Activated naive CD8-positive, alpha-beta T cell treated with anti-CD3 and anti-CD28 coated beads, Interleukin-2, amount 10 ng/mL, durations not matched to agents 7 days and 5 days (primary cell): ENCODE measurements around the gene PRPF31. TPM values are rescaled to one million over a fixed set of nuclear protein-coding genes. Genes with fewer than 3 reads are reported as not detected.
A peak's percentile ranks its signal among the peaks of the same experiment; 100 is the strongest.
"Not testable (repeated sequence)": the region's sequence is repeated elsewhere in the genome, so short reads cannot be mapped to it uniquely, and the experiment has no call there.

Experiments used
- ATAC-seq: fragments of 150-1000 bp; cut with Tn5 transposase; one replicate; pipeline ENCODE4 v1.10.0; 2021; ENCODE audit warnings: low read depth, moderate library complexity
- POLR2A ChIA-PET: fragments of 350-600 bp; sonication (Branson Sonifier 250); formaldehyde crosslinking; loops from one replicate; lab custom pipeline; 2021; ENCODE audit warnings: antibody characterized with exemption; lab: Charles Lee
- DNase-seq: peaks from one replicate; pipeline ENCODE4 v3.0.0; 2021
- H3K27ac Mint-ChIP-seq: one replicate; pipeline ENCODE4 v1.8.0; 2022; ENCODE audit warnings: mild to moderate bottlenecking, mixed read lengths
- H3K27me3 Mint-ChIP-seq: one replicate; pipeline ENCODE4 v1.8.0; 2022; ENCODE audit warnings: mild to moderate bottlenecking, moderate library complexity, mixed read lengths
- H3K36me3 Mint-ChIP-seq: one replicate; pipeline ENCODE4 v1.8.0; 2021; ENCODE audit warnings: mild to moderate bottlenecking, mixed read lengths
- H3K4me1 Mint-ChIP-seq: one replicate; pipeline ENCODE4 v1.8.0; 2021; ENCODE audit warnings: mixed read lengths
- H3K4me3 Mint-ChIP-seq: one replicate; pipeline ENCODE4 v1.8.0; 2022; ENCODE audit warnings: mild to moderate bottlenecking, moderate library complexity, mixed read lengths
- H3K9me3 Mint-ChIP-seq: one replicate; pipeline ENCODE4 v1.8.0; 2021; ENCODE audit warnings: mixed read lengths
- total RNA-seq, 2 experiments: library from RNA; stranded (reverse); gene quantifications; one replicate each; pipeline ENCODE4 v1.2.3, GENCODE V29; 2021

PRPF31 gene
- total RNA-seq, 2 experiments from 2014 or later, result 66.3 to 69.3 TPM

DNA sequence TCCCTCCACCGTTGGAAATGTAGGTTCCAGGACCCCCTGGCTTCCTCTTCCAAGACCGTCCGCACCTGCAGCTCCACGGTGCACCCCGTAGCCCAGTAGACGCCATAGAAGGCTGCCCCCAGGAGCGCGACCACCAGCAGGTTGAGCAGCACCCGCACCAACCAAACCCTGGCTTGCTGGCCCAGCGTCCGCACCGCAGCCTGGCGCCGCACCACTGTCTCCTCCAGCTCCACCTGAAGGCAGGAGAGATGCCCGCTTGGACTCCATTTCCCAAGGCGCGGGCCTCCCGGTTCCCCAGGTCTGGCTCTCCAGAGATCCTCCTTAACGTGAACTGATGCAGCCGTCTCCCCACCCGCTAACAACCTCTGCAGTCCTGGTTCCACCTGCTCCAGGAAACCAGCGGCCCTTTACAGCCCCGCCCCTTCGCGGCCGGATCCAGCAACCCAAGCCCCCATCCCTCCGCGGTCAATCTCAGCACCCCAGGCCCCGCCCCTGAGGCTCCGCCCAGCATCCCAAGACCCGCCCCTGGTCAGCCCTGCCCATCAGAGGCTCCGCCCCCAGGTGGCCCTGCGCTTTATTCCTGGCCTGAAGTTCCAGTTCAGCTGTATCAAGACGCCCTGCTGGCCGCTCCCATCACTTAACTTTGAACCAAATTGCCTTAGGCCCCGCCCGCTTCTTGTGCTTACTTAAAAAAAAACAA is 49.0 kb downstream of the PRPF31 start:
- POLR2A ChIA-PET, result interaction anchor here (0.6 to 3.3 kb wide), 5 partner anchors 9 to 50 kb away, joined by 3 to 13 read pairs (median 4); partner anchors contain the start of genes CNOT3, MBOAT7 and RPS9
- Mint-ChIP-seq H3K4me3 (peak overlapping the region; percentile 76), H3K4me1 (peaks cover 22% of the 10 kb centered on the region), H3K27me3 (no peaks in the 10 kb centered on the region), H3K9me3 (no peaks in the 10 kb centered on the region), H3K36me3 (peaks cover 3% of the 10 kb centered on the region), H3K27ac (peak overlapping the region; percentile 66)
- DNase-seq (peak; percentile 81), ATAC-seq (no peak)

- H3K27ac Mint-ChIP-seq, result no peak overlapping the region
These were observed 49.7 kb downstream of the PRPF31 start for GRCh38 chr19:54165222-54165621.

DNA sequence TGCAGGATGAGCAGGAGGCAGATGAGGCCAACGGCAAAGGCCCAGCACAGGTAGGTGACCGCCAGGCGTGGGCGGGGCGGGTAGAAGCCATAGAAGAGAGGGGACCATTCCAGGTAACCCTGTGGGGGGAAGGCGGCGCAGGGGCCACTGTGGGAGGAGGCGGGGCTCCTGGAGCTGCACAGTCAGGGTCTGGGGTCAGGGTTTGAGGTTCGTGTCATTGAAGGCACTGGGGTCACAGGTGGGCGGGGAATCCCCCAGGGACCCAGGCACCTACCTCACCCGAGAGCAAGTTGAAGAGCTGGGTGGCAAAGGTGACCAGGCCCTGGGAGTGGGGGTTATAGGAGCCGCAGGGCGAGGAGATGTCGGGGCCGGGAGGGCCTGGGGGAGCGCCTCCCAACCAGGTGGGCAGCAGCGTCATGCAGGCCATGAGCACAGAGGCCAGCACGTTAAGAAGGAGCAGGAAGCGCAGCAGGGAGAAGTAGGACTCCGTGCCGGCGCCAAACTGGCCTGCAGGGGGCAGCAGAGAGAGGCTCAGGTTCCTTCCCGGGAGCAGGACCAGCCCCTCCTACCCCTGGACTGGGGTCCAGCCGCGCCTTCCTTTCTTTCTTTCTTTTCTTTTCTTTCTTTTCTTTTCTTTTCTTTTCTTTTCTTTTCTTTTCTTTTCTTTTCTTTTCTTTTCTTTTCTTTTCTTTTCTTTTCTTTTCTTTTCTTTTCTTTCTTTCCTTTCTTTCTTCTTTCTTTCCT is 52.8 kb downstream of the PRPF31 start:
- Mint-ChIP-seq H3K27me3 (no peaks in the 10 kb centered on the region), H3K27ac (no peak overlapping the region), H3K4me3 (no peak overlapping the region), H3K9me3 (no peaks in the 10 kb centered on the region), H3K4me1 (peaks cover 8% of the 10 kb centered on the region), H3K36me3 (no peaks in the 10 kb centered on the region)
- DNase-seq (peak; percentile 94), ATAC-seq (peak; percentile 85)
- POLR2A ChIA-PET, result interaction anchor here (1.0 to 1.5 kb wide), 2 partner anchors 20 to 98 kb away, joined by 3 to 5 read pairs; no protein-coding TSS in a partner anchor

More at GRCh38 chr19:54165222-54165621, 49.7 kb downstream of the PRPF31 start:
- POLR2A ChIA-PET, result interaction anchor here (3.3 kb wide), 1 partner anchor 24 kb away, joined by 13 read pairs; the partner anchor contains the start of gene MBOAT7
- no peaks in the 10 kb centered on the region for H3K9me3 Mint-ChIP-seq
- no peak overlapping the region for H3K4me3 Mint-ChIP-seq
- H3K4me1 Mint-ChIP-seq, result peaks cover 22% of the 10 kb centered on the region
- DNase-seq (no peak), ATAC-seq (no peak)
- H3K27me3 Mint-ChIP-seq, result no peaks in the 10 kb centered on the region
- H3K36me3 Mint-ChIP-seq, result peaks cover 2% of the 10 kb centered on the region

GRCh38 chr19:54169149-54169740 is 53.7 kb downstream of the PRPF31 start:
- POLR2A ChIA-PET, result no interaction called here
- Mint-ChIP-seq H3K4me3 (no peak overlapping the region), H3K27me3 (no peaks in the 10 kb centered on the region), H3K4me1 (peaks cover 6% of the 10 kb centered on the region), H3K27ac (no peak overlapping the region), H3K36me3 (no peaks in the 10 kb centered on the region), H3K9me3 (no peaks in the 10 kb centered on the region)
- no peak for ATAC-seq
- DNase-seq, result no peak

- H3K36me3 Mint-ChIP-seq, H3K9me3 Mint-ChIP-seq, H3K4me3 Mint-ChIP-seq, POLR2A ChIA-PET, H3K4me1 Mint-ChIP-seq, H3K27me3 Mint-ChIP-seq, ATAC-seq, H3K27ac Mint-ChIP-seq, DNase-seq: not testable (repeated sequence)
These were observed 56.3 kb downstream of the PRPF31 start for GRCh38 chr19:54171736-54172431.

DNA sequence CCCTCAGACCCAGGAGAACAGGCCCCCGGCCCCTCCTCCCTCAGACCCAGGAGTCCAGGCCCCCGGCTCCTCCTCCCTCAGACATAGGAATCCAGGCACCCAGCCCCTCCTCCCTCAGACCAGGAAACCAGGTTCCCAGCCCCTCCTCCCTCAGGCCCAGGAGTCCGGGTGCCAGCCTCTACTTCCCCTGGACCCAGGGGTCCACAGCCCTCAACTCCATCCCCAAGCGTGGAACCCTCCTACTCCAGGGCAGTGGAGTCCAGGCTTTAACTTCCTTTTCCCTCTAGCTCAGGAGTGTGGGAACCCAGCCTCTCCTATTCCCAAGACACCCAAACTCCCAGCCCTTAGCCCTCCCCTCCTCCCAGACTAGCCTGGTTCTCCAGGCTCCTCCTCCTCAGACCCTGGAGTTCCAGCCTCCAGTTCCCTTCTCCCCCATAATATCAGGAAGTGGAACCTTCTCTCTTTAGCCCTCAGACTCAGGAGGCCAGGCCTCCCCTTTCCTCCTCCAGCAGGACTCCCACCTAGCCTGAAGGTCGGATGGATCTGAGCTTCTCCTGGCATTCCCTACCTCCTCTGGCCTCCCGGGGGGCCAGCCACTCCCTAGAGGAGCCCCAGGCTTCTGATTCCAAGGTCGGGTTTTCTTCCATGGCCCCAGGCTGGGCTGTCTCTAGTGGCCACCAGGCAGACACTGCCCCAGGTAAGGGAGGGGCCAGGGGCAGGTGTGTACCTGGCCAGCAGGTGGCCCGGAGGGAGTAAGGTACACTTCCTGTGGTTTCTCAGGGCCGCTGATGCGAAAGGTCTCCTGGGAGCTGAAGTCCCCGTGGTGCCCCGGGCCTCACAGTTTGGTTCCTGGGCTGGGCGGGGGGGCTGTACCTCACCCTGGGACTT is 57.2 kb downstream of the PRPF31 start, which contains the start of gene TMC4:
TMC4 (minus strand) TSS at position 690 of the 888 bp plus-strand sequence; CDS start at position 647, 43 bp downstream.
- Mint-ChIP-seq H3K27me3 (no peaks in the 10 kb centered on the region), H3K4me3 (no peak within 1 kb of the TSS), H3K36me3 (no peaks in the 10 kb centered on the region), H3K4me1 (no peaks in the 10 kb centered on the region), H3K27ac (no peak within 1 kb of the TSS), H3K9me3 (no peaks in the 10 kb centered on the region)
- POLR2A ChIA-PET, result interaction anchor here (0.7 to 1.3 kb wide), 3 partner anchors 9 to 17 kb away, joined by 3 to 5 read pairs (median 3); partner anchors contain the start of genes LENG1 and MBOAT7
- ATAC-seq, result no peak
- no peak for DNase-seq

GRCh38 chr19:54173359-54173699 is 57.8 kb downstream of the PRPF31 start:
- Mint-ChIP-seq H3K4me3 (no peak overlapping the region), H3K9me3 (no peaks in the 10 kb centered on the region), H3K27ac (no peak overlapping the region), H3K36me3 (peaks cover 4% of the 10 kb centered on the region), H3K4me1 (peaks cover 1% of the 10 kb centered on the region), H3K27me3 (no peaks in the 10 kb centered on the region)
- DNase-seq, result no peak
- POLR2A ChIA-PET, result interaction anchor here (0.6 to 1.3 kb wide), 4 partner anchors 10 to 16 kb away, joined by 3 to 5 read pairs (median 4); partner anchors contain the start of genes LENG1 and MBOAT7
- no peak for ATAC-seq

- Mint-ChIP-seq H3K27me3 (no peaks in the 10 kb centered on the region), H3K4me1 (peaks cover 1% of the 10 kb centered on the region), H3K36me3 (peaks cover 4% of the 10 kb centered on the region), H3K4me3 (no peak overlapping the region), H3K9me3 (no peaks in the 10 kb centered on the region), H3K27ac (no peak overlapping the region)
- DNase-seq, result no peak
- POLR2A ChIA-PET, result interaction anchor here (0.6 to 1.3 kb wide), 4 partner anchors 10 to 84 kb away, joined by 3 to 5 read pairs (median 4); partner anchors contain the start of gene MBOAT7
- ATAC-seq, result no peak
These were observed 58.6 kb downstream of the PRPF31 start for GRCh38 chr19:54173951-54174834.

- DNase-seq (no peak), ATAC-seq (peak; percentile 82)
- Mint-ChIP-seq H3K36me3 (peaks cover 4% of the 10 kb centered on the region), H3K4me3 (no peak overlapping the region), H3K9me3 (no peaks in the 10 kb centered on the region), H3K27me3 (no peaks in the 10 kb centered on the region), H3K4me1 (peaks cover 2% of the 10 kb centered on the region), H3K27ac (no peak overlapping the region)
- POLR2A ChIA-PET, result no interaction called here
These were observed 63.2 kb downstream of the PRPF31 start for GRCh38 chr19:54178581-54179261.

DNA sequence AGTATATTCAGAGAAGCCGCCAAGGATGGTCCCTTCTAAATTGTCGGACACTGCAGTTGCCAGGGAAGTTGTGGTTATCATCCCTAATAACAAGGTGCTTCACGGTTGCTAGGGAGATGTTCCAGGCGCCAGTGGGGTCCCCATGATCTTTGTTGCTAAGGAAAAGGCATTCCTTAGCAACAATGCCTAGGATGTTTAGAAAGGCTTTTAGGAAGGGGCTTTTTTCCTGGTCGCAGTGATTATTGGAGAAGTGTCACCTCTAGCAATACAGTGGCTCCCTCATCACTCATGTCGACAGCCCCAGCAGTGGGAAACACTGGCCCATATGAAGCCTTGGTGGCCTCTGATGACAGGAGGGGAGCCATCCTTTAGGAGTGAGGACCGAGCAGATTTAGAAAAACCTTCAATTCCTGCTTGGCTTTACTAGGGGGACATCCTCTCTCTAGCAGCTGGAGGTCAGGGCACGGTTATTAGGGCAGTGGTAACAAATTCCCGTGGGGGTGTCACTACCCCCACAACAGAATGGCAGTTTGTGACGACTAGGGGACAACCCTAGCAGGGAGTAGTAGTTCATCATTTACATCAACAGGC is 63.8 kb downstream of the PRPF31 start:
- ATAC-seq (no peak), DNase-seq (no peak)
- Mint-ChIP-seq H3K27ac (no peak overlapping the region), H3K27me3 (no peaks in the 10 kb centered on the region), H3K4me1 (peaks cover 3% of the 10 kb centered on the region), H3K4me3 (no peak overlapping the region), H3K9me3 (no peaks in the 10 kb centered on the region), H3K36me3 (peaks cover 7% of the 10 kb centered on the region)
- POLR2A ChIA-PET, result no interaction called here
